ENCODE results near the gene REEP2. TPM values are rescaled to one million over a fixed set of nuclear protein-coding genes. Genes with fewer than 3 reads are reported as not detected.

Gene REEP2
- total and polyA plus RNA-seq, 4 donors, result 0.08 to 0.28 (median 0.12) TPM; not detected in 1

DNA sequence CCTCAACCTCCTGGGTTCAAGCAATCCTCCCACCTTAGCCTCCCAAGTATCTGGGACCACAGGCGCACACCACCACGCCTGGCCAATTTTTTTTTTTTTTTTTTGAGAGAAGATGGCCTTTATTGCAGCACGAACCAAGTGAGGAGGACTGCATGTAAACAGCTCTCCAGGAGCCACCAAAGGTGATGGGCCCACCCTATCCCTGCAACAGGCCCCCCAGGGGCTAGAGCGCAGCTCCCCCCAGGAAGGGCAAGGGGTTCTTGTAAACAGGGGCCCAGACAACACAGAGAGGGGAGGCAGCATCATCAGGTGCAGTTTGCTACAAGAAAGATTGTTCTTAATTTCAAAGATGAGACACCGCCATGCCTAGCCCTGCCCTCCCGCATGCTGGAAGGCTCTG is 13.9 kb downstream of the REEP2 start:
- WGBS, result 95% methylated on average over 6 of the region's 6 CpGs
- Histone ChIP-seq H3K4me3 (ENCODE audit: low read depth in 1 of 3, low read length in 3 of 3) (no peak overlapping the region), H3K36me3 (ENCODE audit: control insufficient read depth in 4 of 4, insufficient read depth in 3 of 4, low read depth in 1 of 4, low read length in 3 of 4) (no peaks in the 10 kb centered on the region), H3K9me3 (ENCODE audit: control insufficient read depth in 4 of 4, low read length in 3 of 4) (no peaks in the 10 kb centered on the region), H3K27ac (ENCODE audit: low read depth in 1 of 2, low read length in 2 of 2) (no peak overlapping the region), H3K27me3 (ENCODE audit: control insufficient read depth in 4 of 4, insufficient read depth in 4 of 4, low read length in 3 of 4) (no peaks in the 10 kb centered on the region), H3K9ac (ENCODE audit: low read depth in 1 of 2, low read length in 2 of 2) (no peak overlapping the region), H3K4me1 (ENCODE audit: control insufficient read depth in 4 of 4, insufficient read depth in 4 of 4, low read length in 3 of 4) (peaks cover 0 to 6% (median under 1%) of the 10 kb centered on the region in 4 donors)
- no peak for DNase-seq (ENCODE audit: low spot score)
- no peak for TF ChIP-seq CTCF (IDR thresholded peaks at IDR 0.05; ENCODE audit: low read depth, low read length, missing input control)
- TF ChIP-seq HNF4A (conservative IDR thresholded peaks at IDR 0.05), result no peak
- no peak for TF ChIP-seq RXRA (IDR thresholded peaks at IDR 0.05)
- no peak for TF ChIP-seq TAF1 (conservative IDR thresholded peaks at IDR 0.05)
- no peak for TF ChIP-seq SP1 (IDR thresholded peaks at IDR 0.05)
- no peak for TF ChIP-seq YY1 (IDR thresholded peaks at IDR 0.05)
- no peak for TF ChIP-seq REST (IDR thresholded peaks at IDR 0.05)
- TF ChIP-seq EGR1 (IDR thresholded peaks at IDR 0.05; ENCODE audit: low read depth in 2 of 2), result no peak
- no peak for TF ChIP-seq ZBTB33 (IDR thresholded peaks at IDR 0.05)
- TF ChIP-seq, protein P1, sequence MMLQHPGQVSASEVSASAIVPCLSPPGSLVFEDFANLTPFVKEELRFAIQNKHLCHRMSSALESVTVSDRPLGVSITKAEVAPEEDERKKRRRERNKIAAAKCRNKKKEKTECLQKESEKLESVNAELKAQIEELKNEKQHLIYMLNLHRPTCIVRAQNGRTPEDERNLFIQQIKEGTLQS (IDR thresholded peaks at IDR 0.05), result no peak
- TF ChIP-seq JUND (IDR thresholded peaks at IDR 0.05), result no peak
- no peak for TF ChIP-seq HNF4G (IDR thresholded peaks at IDR 0.05)
- no peak for TF ChIP-seq FOXA2 (IDR thresholded peaks at IDR 0.05)
- TF ChIP-seq RAD21 (IDR thresholded peaks at IDR 0.05), result no peak
- TF ChIP-seq NR2F2 (IDR thresholded peaks at IDR 0.05), result no peak
- TF ChIP-seq, protein P2, sequence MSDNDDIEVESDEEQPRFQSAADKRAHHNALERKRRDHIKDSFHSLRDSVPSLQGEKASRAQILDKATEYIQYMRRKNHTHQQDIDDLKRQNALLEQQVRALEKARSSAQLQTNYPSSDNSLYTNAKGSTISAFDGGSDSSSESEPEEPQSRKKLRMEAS (IDR thresholded peaks at IDR 0.05), result no peak
- TF ChIP-seq GABPA (IDR thresholded peaks at IDR 0.05 in 1 of 2, conservative IDR thresholded peaks at IDR 0.05 in 1 of 2), result no peak
- no peak for TF ChIP-seq FOXA1 (IDR thresholded peaks at IDR 0.05)

All from liver (tissue), 9 donors.